Adrenal gland (tissue), 5 donors: ENCODE data around the gene FRMD1.

ENCODE experiments used
- POLR2A ChIP-seq, 2 donors: fragments of 450-650 bp; IDR thresholded peaks; one replicate each; pipeline ENCODE4 v1.6.1; 2017; ENCODE audit warnings: antibody characterized with exemption in 2 of 2, mild to moderate bottlenecking in 2 of 2, moderate library complexity in 1 of 2
- TF ChIP-seq, protein P1 (sequence below), 6 experiments: fragments of 450-650 bp in 4 of 6; fragments of 200-600 bp in 2 of 6; sonication (generic) in 1 of 6; IDR thresholded peaks; 1 replicate in 5 of 6; 2 replicates in 1 of 6; pipeline versions ENCODE4 v1.5.1 to v1.8.0; 2016 to 2021; ENCODE audit warnings: antibody characterized with exemption in 6 of 6, mild to moderate bottlenecking in 2 of 6, moderate library complexity in 1 of 6
- donor health status: DM: no; HTN: no; CAD: no.

DNA sequence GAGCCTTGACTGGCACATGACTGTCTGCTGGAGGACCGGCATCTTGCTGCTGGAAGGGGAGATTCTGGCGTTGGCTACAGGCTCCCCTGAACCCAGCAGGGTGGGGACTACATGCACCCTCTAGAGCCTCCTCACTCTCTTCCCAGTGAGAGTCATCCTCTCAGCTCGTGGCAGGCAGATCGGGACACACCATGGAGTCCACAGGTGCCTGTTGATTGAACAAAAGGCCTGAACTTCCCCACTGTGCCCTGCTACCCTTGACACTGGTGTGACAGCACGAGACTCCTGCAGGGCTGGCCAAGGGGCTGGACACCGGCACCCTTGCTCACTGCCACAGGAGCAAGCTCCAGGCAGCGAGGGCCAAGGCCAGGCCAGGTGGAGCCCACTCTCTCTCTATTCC lies 8.2 kb downstream of the FRMD1 start:
- TF ChIP-seq, protein P1, sequence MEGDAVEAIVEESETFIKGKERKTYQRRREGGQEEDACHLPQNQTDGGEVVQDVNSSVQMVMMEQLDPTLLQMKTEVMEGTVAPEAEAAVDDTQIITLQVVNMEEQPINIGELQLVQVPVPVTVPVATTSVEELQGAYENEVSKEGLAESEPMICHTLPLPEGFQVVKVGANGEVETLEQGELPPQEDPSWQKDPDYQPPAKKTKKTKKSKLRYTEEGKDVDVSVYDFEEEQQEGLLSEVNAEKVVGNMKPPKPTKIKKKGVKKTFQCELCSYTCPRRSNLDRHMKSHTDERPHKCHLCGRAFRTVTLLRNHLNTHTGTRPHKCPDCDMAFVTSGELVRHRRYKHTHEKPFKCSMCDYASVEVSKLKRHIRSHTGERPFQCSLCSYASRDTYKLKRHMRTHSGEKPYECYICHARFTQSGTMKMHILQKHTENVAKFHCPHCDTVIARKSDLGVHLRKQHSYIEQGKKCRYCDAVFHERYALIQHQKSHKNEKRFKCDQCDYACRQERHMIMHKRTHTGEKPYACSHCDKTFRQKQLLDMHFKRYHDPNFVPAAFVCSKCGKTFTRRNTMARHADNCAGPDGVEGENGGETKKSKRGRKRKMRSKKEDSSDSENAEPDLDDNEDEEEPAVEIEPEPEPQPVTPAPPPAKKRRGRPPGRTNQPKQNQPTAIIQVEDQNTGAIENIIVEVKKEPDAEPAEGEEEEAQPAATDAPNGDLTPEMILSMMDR (IDR thresholded peaks at IDR 0.05): no peak
- TF ChIP-seq POLR2A (IDR thresholded peaks at IDR 0.05): no peak
